ENCODE measurements around the gene UBE2M.
"Not testable (repeated sequence)": the region's sequence is repeated elsewhere in the genome, so short reads cannot be mapped to it uniquely, and the experiment has no call there.

Gene UBE2M

DNA sequence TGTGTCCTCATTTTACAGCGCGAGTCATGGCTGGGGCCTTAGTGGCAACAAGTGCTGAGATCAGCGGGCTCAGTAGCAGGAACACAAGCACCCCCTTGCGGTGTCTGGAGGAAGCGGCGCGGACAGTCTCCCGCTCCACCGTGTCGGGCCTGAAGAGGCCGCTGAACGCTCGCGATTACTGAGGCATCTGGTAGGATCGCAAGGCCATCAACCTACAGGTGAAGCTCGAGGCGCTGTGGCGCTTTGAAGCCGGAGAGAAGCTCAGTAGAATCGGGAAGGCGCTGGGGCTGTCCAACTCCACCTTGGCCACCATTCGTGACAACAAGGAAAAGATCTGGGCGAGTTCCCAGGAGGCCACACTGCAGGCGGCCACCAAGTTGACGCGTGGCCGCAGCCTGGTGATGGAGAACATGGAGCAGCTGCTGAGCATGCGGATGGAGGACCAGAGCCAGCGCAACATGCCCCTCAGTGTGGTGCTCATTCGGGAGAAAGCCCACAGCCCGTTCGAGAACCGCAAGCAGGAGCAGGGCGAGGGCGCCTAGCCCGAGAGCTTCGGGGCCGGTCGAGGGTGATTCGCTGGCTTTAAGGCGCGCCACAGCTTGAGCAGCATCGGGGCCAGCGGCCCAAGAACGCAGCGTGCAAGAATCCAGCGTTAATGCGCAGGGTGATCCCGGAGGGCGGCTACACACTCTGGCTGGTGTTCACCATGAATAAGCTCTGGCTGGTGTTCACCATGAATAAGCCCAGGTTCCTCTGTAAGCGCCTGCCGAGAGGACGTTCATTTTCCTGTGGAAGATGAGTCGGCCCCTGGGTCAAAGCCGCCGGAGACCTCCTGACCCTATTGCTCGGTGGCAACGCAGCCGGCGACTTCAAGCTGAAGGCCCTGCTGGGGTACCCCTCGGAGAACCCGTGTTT is 23.1 kb upstream of the UBE2M start:
- H2AFZ ChIP-seq (ENCODE audit: low read depth, low read length), result no peak overlapping the region
- H3K9me3 ChIP-seq (ENCODE audit: insufficient read depth, low read length), result no peaks in the 10 kb centered on the region
- H3K4me2 ChIP-seq (ENCODE audit: low read length), result no peak overlapping the region

DNA sequence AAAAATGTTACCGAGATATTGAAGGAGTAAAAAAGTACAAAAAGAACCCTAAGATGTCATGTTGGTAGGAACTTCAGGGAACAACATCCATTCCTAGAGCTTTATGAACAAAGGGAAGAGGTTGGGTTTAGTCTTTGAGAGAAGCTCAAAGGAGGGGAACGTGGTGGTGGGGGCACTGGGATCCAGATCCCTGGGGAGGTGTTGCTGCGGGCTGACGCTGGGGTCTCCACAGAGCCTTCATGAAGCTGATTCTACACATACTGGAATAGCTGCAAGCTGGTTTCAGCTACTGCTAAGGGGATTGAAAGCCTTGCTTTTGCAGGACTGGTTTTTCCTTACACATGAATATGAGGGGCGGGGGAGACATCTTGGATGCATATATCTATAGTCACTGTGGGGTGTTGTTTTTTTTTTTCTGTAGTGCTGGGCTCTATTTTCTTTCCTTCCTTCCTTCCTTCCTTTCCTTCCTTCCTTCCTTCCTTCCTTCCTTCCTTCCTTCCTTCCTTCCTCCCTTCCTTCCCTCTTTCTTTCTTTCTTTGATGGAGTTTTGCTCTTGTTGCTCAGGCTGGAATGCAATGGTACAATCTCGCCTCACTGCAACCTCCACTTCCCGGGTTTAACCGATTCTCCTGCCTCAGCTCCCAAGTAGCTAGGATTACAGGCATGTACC is 21.2 kb upstream of the UBE2M start:
- peaks cover 5% of the 10 kb centered on the region for H3K4me1 ChIP-seq (ENCODE audit: low read length)
- H3K9me3 ChIP-seq (ENCODE audit: insufficient read depth, low read length), result no peaks in the 10 kb centered on the region
- no peak overlapping the region for H2AFZ ChIP-seq (ENCODE audit: low read depth, low read length)
- peaks cover 21% of the 10 kb centered on the region for H3K36me3 ChIP-seq (replicated peaks; ENCODE audit: low read depth, low read length)
- no peak overlapping the region for H3K27ac ChIP-seq (ENCODE audit: low read length)
- H3K79me2 ChIP-seq (ENCODE audit: low read length), result peaks cover 18% of the 10 kb centered on the region
- no peaks in the 10 kb centered on the region for H3K27me3 ChIP-seq (ENCODE audit: low read depth, low read length)
- H4K20me1 ChIP-seq (ENCODE audit: insufficient read depth, low read length), result no peaks in the 10 kb centered on the region; the same call in 1 of the 2 replicates
- H3K4me2 ChIP-seq (ENCODE audit: low read length), result no peak overlapping the region
- TF ChIP-seq, protein P1, sequence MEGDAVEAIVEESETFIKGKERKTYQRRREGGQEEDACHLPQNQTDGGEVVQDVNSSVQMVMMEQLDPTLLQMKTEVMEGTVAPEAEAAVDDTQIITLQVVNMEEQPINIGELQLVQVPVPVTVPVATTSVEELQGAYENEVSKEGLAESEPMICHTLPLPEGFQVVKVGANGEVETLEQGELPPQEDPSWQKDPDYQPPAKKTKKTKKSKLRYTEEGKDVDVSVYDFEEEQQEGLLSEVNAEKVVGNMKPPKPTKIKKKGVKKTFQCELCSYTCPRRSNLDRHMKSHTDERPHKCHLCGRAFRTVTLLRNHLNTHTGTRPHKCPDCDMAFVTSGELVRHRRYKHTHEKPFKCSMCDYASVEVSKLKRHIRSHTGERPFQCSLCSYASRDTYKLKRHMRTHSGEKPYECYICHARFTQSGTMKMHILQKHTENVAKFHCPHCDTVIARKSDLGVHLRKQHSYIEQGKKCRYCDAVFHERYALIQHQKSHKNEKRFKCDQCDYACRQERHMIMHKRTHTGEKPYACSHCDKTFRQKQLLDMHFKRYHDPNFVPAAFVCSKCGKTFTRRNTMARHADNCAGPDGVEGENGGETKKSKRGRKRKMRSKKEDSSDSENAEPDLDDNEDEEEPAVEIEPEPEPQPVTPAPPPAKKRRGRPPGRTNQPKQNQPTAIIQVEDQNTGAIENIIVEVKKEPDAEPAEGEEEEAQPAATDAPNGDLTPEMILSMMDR (IDR thresholded peaks at IDR 0.05; ENCODE audit: low read depth, low read length), result no peak
- no peak for TF ChIP-seq EZH2phosphoT487 (IDR thresholded peaks at IDR 0.05; ENCODE audit: low read depth)
- H3K9ac ChIP-seq (ENCODE audit: low read length), result no peak overlapping the region
- no peak overlapping the region for H3K4me3 ChIP-seq (ENCODE audit: low read length)

More for the DNA sequence above, 23.1 kb upstream of the UBE2M start:
- TF ChIP-seq, protein P1 (IDR thresholded peaks at IDR 0.05; ENCODE audit: low read depth, low read length), result no peak
- TF ChIP-seq EZH2phosphoT487 (IDR thresholded peaks at IDR 0.05; ENCODE audit: low read depth), result no peak
- H3K9ac ChIP-seq (ENCODE audit: low read length), result no peak overlapping the region
- H3K79me2 ChIP-seq (ENCODE audit: low read length), result peaks cover 14% of the 10 kb centered on the region
- H3K36me3 ChIP-seq (replicated peaks; ENCODE audit: low read depth, low read length), result peaks cover 21% of the 10 kb centered on the region
- no peak overlapping the region for H3K4me3 ChIP-seq (ENCODE audit: low read length)
- peaks cover 11% of the 10 kb centered on the region; the same call in 1 of the 2 replicates for H3K4me1 ChIP-seq (ENCODE audit: low read length)
- no peaks in the 10 kb centered on the region; the same call in 1 of the 2 replicates for H4K20me1 ChIP-seq (ENCODE audit: insufficient read depth, low read length)
- no peaks in the 10 kb centered on the region for H3K27me3 ChIP-seq (ENCODE audit: low read depth, low read length)
- H3K27ac ChIP-seq (ENCODE audit: low read length), result no peak overlapping the region

DNA sequence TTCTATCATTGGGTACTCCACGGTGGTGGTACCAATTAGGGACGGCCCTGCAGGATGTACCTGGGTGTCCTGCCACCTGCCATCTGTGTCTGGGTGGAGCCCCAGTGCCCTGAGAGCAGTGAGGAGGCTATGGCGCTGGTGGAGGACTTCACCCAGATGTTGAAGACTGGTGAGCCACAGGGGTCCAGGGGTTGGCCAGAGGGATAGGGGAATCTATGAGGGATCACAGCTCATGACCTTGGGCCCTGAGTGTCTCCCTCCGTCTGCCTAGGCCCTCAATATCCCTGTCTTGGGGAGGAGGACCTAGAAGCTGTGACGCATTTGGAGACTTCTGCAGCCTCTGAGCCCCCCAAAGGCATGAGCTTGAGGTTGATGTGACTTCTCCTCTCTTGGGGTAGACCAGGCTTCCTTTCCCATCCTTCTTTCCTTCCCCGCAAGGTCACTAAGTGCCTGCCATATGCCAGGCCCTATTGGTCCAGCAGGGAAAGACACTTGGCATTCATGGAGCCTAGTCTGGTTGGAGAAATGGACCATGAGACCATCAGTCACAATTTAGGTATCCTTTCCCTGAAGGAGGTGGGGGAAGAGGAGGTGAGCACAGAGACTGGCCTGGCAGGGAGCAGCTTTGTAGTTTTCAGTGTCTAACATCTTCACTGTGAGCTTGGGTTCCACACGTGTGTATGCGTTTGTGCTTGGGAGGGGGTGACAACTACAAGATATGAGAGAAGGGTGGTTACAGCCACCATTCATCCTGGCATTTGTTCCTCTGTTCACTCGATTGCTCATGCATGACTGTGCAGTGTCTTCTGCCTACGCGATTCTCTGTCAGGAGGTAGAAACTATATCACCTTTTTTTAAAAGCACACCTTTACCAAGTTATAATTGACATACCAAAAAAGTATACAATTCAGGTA is 19.9 kb upstream of the UBE2M start:
- H3K9ac ChIP-seq (ENCODE audit: low read length), result no peak overlapping the region
- no peak overlapping the region for H3K4me3 ChIP-seq (ENCODE audit: low read length)

DNA sequence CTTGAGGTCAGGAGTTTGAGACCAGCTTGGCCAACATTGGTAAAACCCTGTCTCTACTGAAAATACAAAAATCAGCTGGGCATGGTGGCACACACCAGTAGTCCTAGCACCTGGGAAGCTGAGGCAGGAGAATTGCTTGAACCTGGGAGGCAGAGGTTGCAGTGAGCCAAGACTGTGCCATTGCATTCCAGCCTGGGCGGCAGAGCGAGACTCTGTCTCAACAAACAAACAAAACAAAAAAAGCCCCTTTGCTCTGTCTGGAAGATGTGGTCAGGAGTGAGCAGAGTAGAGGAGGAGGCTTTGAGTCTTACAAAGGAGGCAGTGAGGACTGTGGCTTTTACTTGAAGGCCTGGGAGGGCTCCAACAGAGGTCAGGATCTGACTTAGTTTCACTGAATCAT is 19.2 kb upstream of the UBE2M start:
- H3K9me3 ChIP-seq (ENCODE audit: insufficient read depth, low read length); H3K9ac ChIP-seq (ENCODE audit: low read length); H4K20me1 ChIP-seq (ENCODE audit: insufficient read depth, low read length); H3K4me1 ChIP-seq (ENCODE audit: low read length); H3K27me3 ChIP-seq (ENCODE audit: low read depth, low read length); H3K27ac ChIP-seq (ENCODE audit: low read length); H3K4me3 ChIP-seq (ENCODE audit: low read length); H2AFZ ChIP-seq (ENCODE audit: low read depth, low read length); H3K4me2 ChIP-seq (ENCODE audit: low read length): not testable (repeated sequence)
- peaks cover 12% of the 10 kb centered on the region for H3K36me3 ChIP-seq (replicated peaks; ENCODE audit: low read depth, low read length)
- peaks cover 18% of the 10 kb centered on the region for H3K79me2 ChIP-seq (ENCODE audit: low read length)

More for the DNA sequence above, 19.9 kb upstream of the UBE2M start:
- Histone ChIP-seq H3K27me3 (ENCODE audit: low read depth, low read length) (no peaks in the 10 kb centered on the region), H3K36me3 (replicated peaks; ENCODE audit: low read depth, low read length) (peaks cover 19% of the 10 kb centered on the region), H2AFZ (ENCODE audit: low read depth, low read length) (no peak overlapping the region), H3K4me2 (ENCODE audit: low read length) (no peak overlapping the region), H3K9me3 (ENCODE audit: insufficient read depth, low read length) (no peaks in the 10 kb centered on the region), H4K20me1 (ENCODE audit: insufficient read depth, low read length) (no peaks in the 10 kb centered on the region; the same call in 1 of the 2 replicates), H3K27ac (ENCODE audit: low read length) (no peak overlapping the region), H3K4me1 (ENCODE audit: low read length) (peaks cover 10% of the 10 kb centered on the region), H3K79me2 (ENCODE audit: low read length) (peaks cover 18% of the 10 kb centered on the region)
- no peak for TF ChIP-seq EZH2phosphoT487 (IDR thresholded peaks at IDR 0.05; ENCODE audit: low read depth)
- TF ChIP-seq, protein P1 (IDR thresholded peaks at IDR 0.05; ENCODE audit: low read depth, low read length), result no peak
